Skin epidermis (tissue), 12 donors: ENCODE results near the gene DEFB131A.
"Not testable (repeated sequence)": the region's sequence is repeated elsewhere in the genome, so short reads cannot be mapped to it uniquely, and the experiment has no call there.

ENCODE experiments used
- H3K27ac ChIP-seq, 21 experiments: fragments of 200-600 bp; sonication (generic) in 11 of 21; one replicate each; pipeline ENCODE4 v1.5.0; 2020; ENCODE audit warnings: mild to moderate bottlenecking in 3 of 21, inconsistent platforms in 2 of 21, moderate library complexity in 2 of 21
- H3K4me3 ChIP-seq, 7 experiments: fragments of 200-600 bp; sonication (generic) in 2 of 7; one replicate each; pipeline ENCODE4 v1.5.0; 2020; ENCODE audit warnings: inconsistent platforms in 2 of 7, mild to moderate bottlenecking in 2 of 7, moderate library complexity in 1 of 7

Gene DEFB131A

GRCh38 chr4:9444114-9444513 is at the start of gene DEFB131A:
TSS of gene DEFB131A (plus strand) at chr4:9444414. CDS start at chr4:9444534, 120 bp downstream.
- H3K4me3 ChIP-seq, H3K27ac ChIP-seq: not testable (repeated sequence)

GRCh38 chr4:9405774-9406173 is 38.4 kb upstream of the DEFB131A start:
- H3K4me3 ChIP-seq, H3K27ac ChIP-seq: not testable (repeated sequence)

GRCh38 chr4:9406491-9406890 is 37.7 kb upstream of the DEFB131A start:
- not testable (repeated sequence) for H3K27ac ChIP-seq, H3K4me3 ChIP-seq

GRCh38 chr4:9409793-9410192 is 34.4 kb upstream of the DEFB131A start:
- no peak overlapping the region for H3K27ac ChIP-seq
- no peak overlapping the region for H3K4me3 ChIP-seq

GRCh38 chr4:9421884-9422455 is 22.2 kb upstream of the DEFB131A start:
- not testable (repeated sequence) for H3K27ac ChIP-seq

GRCh38 chr4:9425916-9426315 is 18.3 kb upstream of the DEFB131A start:
- H3K4me3 ChIP-seq = not testable (repeated sequence)

More at GRCh38 chr4:9421884-9422455, 22.2 kb upstream of the DEFB131A start:
- not testable (repeated sequence) for H3K4me3 ChIP-seq

GRCh38 chr4:9430061-9430460 is 14.2 kb upstream of the DEFB131A start:
- H3K4me3 ChIP-seq, H3K27ac ChIP-seq: not testable (repeated sequence)

More at GRCh38 chr4:9425916-9426315, 18.3 kb upstream of the DEFB131A start:
- H3K27ac ChIP-seq = not testable (repeated sequence)

GRCh38 chr4:9433320-9433719 is 10.9 kb upstream of the DEFB131A start:
- H3K4me3 ChIP-seq, H3K27ac ChIP-seq: not testable (repeated sequence)

- H3K27ac ChIP-seq, H3K4me3 ChIP-seq: not testable (repeated sequence)
Measured at GRCh38 chr4:9436728-9437127, 7.5 kb upstream of the DEFB131A start.

- not testable (repeated sequence) for H3K27ac ChIP-seq, H3K4me3 ChIP-seq
Measured at GRCh38 chr4:9442355-9442754, 1.9 kb upstream of the DEFB131A start.

- not testable (repeated sequence) for H3K4me3 ChIP-seq, H3K27ac ChIP-seq
Measured at GRCh38 chr4:9444681-9445080, 467 bp downstream of the DEFB131A start.

- H3K4me3 ChIP-seq, H3K27ac ChIP-seq: not testable (repeated sequence)
Measured at GRCh38 chr4:9452251-9452650, 8.0 kb downstream of the DEFB131A start.

GRCh38 chr4:9454284-9454683 is 10.1 kb downstream of the DEFB131A start:
- H3K27ac ChIP-seq, H3K4me3 ChIP-seq: not testable (repeated sequence)

- H3K4me3 ChIP-seq, H3K27ac ChIP-seq: not testable (repeated sequence)
Measured at GRCh38 chr4:9455046-9455445, 10.8 kb downstream of the DEFB131A start.

GRCh38 chr4:9479466-9479865 is 35.3 kb downstream of the DEFB131A start:
- H3K4me3 ChIP-seq, H3K27ac ChIP-seq: not testable (repeated sequence)

- not testable (repeated sequence) for H3K4me3 ChIP-seq, H3K27ac ChIP-seq
Measured at GRCh38 chr4:9480066-9480465, 35.9 kb downstream of the DEFB131A start.

- H3K27ac ChIP-seq, H3K4me3 ChIP-seq: not testable (repeated sequence)
Measured at GRCh38 chr4:9482871-9483270, 38.7 kb downstream of the DEFB131A start.

- H3K4me3 ChIP-seq, H3K27ac ChIP-seq: not testable (repeated sequence)
Measured at GRCh38 chr4:9483682-9484081, 39.5 kb downstream of the DEFB131A start.

GRCh38 chr4:9486880-9487279 is 42.7 kb downstream of the DEFB131A start:
- not testable (repeated sequence) for H3K27ac ChIP-seq

GRCh38 chr4:9488796-9489195 is 44.6 kb downstream of the DEFB131A start:
- H3K27ac ChIP-seq, H3K4me3 ChIP-seq: not testable (repeated sequence)

More at GRCh38 chr4:9486880-9487279, 42.7 kb downstream of the DEFB131A start:
- not testable (repeated sequence) for H3K4me3 ChIP-seq

- not testable (repeated sequence) for H3K27ac ChIP-seq
Measured at GRCh38 chr4:9490496-9490895, 46.3 kb downstream of the DEFB131A start.

GRCh38 chr4:9490986-9491385 is 46.8 kb downstream of the DEFB131A start:
- H3K27ac ChIP-seq, H3K4me3 ChIP-seq: not testable (repeated sequence)

More at GRCh38 chr4:9490496-9490895, 46.3 kb downstream of the DEFB131A start:
- not testable (repeated sequence) for H3K4me3 ChIP-seq
